Activated T-cell treated with anti-CD3 and anti-CD28 coated beads, Interleukin-2, amount 50 U/mL, for 24 hours (primary cell): ENCODE measurements around the gene TMIE.
"Not testable (repeated sequence)": the region's sequence is repeated elsewhere in the genome, so short reads cannot be mapped to it uniquely, and the experiment has no call there.

Experiments used
- DNase-seq: peaks from one replicate; pipeline ENCODE4 v3.0.0-alpha.2; 2020
- H3K27ac Mint-ChIP-seq: 2 replicates; pipeline ENCODE4 v1.8.0; 2020; ENCODE audit warnings: mild to moderate bottlenecking, mixed read lengths
- H3K27me3 Mint-ChIP-seq: 2 replicates; pipeline ENCODE4 v1.8.0; 2020; ENCODE audit warnings: mixed read lengths
- H3K36me3 Mint-ChIP-seq: 2 replicates; pipeline ENCODE4 v1.8.0; 2020; ENCODE audit warnings: low read depth, mixed read lengths
- H3K4me1 Mint-ChIP-seq: 2 replicates; pipeline ENCODE4 v1.8.0; 2020; ENCODE audit warnings: low read depth, mixed read lengths
- H3K4me3 Mint-ChIP-seq: 2 replicates; pipeline ENCODE4 v1.8.0; 2020; ENCODE audit warnings: mild to moderate bottlenecking, moderate library complexity, mixed read lengths
- H3K9me3 Mint-ChIP-seq: 2 replicates; pipeline ENCODE4 v1.8.0; 2020; ENCODE audit warnings: mixed read lengths

The TMIE gene

GRCh38 chr3:46730819-46731218 lies 29.6 kb downstream of the TMIE start:
- DNase-seq, result no peak
- peaks cover 19% of the 10 kb centered on the region for H3K27me3 Mint-ChIP-seq
- H3K4me3 Mint-ChIP-seq, result no peak overlapping the region
- no peaks in the 10 kb centered on the region for H3K4me1 Mint-ChIP-seq
- no peak overlapping the region for H3K27ac Mint-ChIP-seq
- no peaks in the 10 kb centered on the region for H3K36me3 Mint-ChIP-seq
- H3K9me3 Mint-ChIP-seq, result no peaks in the 10 kb centered on the region

DNA sequence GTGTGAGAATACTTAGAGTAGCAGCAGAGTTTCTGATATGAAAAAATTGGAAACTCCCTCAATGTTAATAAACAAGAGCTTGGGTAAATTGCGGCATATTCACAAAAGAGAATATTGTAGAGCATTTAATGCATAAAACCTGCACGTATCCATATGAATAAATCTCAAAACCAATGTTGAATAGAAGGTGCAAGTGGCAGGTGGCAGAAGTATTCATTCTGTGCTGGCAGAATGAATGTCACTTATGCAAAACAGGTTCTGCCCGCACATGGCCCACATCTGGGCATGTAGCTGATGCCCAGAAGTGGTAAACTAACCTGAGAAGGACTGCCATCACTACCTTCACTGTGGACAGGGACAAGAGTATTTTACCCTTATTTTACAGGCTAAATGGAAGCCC lies 30.6 kb downstream of the TMIE start:
- no peaks in the 10 kb centered on the region for H3K9me3 Mint-ChIP-seq
- no peaks in the 10 kb centered on the region for H3K4me1 Mint-ChIP-seq
- H3K36me3 Mint-ChIP-seq, result no peaks in the 10 kb centered on the region
- no peak for DNase-seq
- no peak overlapping the region for H3K27ac Mint-ChIP-seq
- no peak overlapping the region for H3K4me3 Mint-ChIP-seq
- H3K27me3 Mint-ChIP-seq, result peaks cover 16% of the 10 kb centered on the region

DNA sequence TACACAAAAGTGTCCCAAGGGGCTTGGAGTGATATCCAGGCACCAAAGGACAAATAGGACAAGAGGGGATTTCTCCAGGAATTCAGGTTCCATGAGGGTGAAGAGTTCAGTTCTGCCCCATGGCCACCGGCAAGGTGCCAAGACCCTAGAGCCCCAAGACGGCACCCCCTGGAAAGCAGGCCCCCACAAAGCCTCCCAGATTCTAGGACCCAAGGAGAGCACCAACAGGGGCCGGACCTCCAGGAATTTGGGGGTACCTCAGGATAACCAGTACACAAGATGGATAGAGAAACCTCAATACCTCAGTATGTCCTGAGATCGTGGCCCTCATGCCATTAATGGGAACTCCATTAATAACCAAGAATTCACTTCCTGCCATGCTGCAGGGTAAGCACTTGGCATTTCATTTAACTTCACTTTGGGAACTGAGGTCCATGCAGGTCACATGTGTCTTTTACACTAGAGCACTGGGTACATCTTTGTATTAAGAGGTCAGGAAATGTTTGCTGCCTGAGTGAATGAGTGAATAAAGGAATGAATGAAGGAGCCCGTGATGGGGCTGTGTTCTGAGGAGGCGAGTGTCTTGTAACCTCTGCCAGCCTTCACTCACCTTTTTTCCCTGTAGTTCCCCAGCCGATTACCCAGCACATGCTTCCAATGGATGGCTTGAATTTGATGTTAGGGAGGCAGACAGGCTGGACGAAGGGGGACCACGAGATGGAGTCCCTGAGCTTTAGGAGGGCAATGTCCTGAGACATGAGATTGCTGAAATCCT lies 32.0 kb downstream of the TMIE start:
- DNase-seq, result no peak
- Mint-ChIP-seq H3K9me3 (no peaks in the 10 kb centered on the region), H3K4me1 (no peaks in the 10 kb centered on the region)

GRCh38 chr3:46734773-46735172 lies 33.6 kb downstream of the TMIE start:
- no peak overlapping the region for H3K27ac Mint-ChIP-seq
- no peaks in the 10 kb centered on the region for H3K36me3 Mint-ChIP-seq

More for the DNA sequence above, 32.0 kb downstream of the TMIE start:
- no peak overlapping the region for H3K27ac Mint-ChIP-seq
- H3K27me3 Mint-ChIP-seq, result peaks cover 12% of the 10 kb centered on the region
- no peak overlapping the region for H3K4me3 Mint-ChIP-seq
- no peaks in the 10 kb centered on the region for H3K36me3 Mint-ChIP-seq

GRCh38 chr3:46736006-46736872 lies 35.0 kb downstream of the TMIE start:
- H3K36me3 Mint-ChIP-seq, result no peaks in the 10 kb centered on the region
- no peaks in the 10 kb centered on the region for H3K4me1 Mint-ChIP-seq
- H3K27me3 Mint-ChIP-seq, result peaks cover 7% of the 10 kb centered on the region
- H3K9me3 Mint-ChIP-seq, result no peaks in the 10 kb centered on the region
- H3K27ac Mint-ChIP-seq, result no peak overlapping the region
- DNase-seq, result no peak
- H3K4me3 Mint-ChIP-seq, result no peak overlapping the region

More at GRCh38 chr3:46734773-46735172, 33.6 kb downstream of the TMIE start:
- Mint-ChIP-seq H3K4me3 (no peak overlapping the region), H3K4me1 (no peaks in the 10 kb centered on the region), H3K27me3 (peaks cover 7% of the 10 kb centered on the region), H3K9me3 (no peaks in the 10 kb centered on the region)
- DNase-seq, result no peak

DNA sequence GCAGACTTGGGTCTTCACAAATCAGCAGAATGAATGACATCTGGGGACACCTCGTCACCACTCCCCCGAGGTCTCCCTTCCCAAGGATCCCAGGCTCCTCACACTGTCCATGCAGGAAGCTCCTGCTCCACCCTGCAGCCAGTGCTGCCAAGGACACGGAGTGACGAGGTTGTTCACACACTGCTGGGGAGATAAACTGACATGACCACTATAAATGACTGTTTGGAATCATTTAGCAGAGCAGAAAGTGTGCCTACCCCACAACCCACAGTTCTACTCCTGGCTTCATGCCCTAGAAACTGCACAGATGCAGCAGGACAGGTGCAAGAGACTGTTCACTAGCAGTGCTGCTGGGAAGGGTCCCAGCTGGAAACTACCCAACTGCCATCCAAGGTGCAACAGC lies 36.1 kb downstream of the TMIE start:
- Mint-ChIP-seq H3K27ac (no peak overlapping the region), H3K27me3 (peaks cover 5% of the 10 kb centered on the region), H3K4me3 (no peak overlapping the region), H3K36me3 (no peaks in the 10 kb centered on the region), H3K9me3 (no peaks in the 10 kb centered on the region), H3K4me1 (no peaks in the 10 kb centered on the region)
- no peak for DNase-seq

GRCh38 chr3:46739565-46739964 lies 38.4 kb downstream of the TMIE start:
- not testable (repeated sequence) for H3K27me3 Mint-ChIP-seq, H3K4me1 Mint-ChIP-seq, H3K27ac Mint-ChIP-seq, H3K9me3 Mint-ChIP-seq, H3K36me3 Mint-ChIP-seq, H3K4me3 Mint-ChIP-seq, DNase-seq

DNA sequence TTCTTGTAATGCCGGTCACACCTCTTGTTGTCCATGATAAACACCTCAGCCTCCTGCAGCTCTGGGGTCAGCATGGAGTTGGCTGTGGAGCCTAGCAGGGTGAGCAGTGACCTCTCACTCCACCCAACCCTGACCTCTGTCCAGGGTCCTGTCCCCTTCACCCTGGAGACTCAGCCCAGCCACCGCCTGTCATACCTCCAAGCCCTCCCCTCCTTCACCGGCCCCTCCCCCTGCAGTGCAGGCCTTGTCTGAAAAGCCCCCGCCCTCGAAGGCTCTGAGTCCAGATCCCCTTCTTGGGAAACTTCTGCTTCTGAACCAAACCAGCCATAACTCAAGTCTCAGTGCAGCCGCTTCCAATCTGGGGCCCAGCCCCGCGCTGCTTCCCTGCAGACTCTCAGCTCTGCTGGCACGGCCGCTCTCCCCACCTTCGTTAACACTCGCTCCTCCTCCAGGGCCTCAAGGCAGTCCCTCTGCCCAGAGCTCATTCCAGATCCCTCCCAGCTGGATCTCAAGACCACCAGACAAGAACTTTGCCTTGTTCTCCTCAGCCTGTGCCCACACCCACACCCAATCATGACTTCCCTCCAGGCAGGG lies 41.9 kb downstream of the TMIE start:
- Mint-ChIP-seq H3K27me3 (no peaks in the 10 kb centered on the region), H3K36me3 (no peaks in the 10 kb centered on the region), H3K9me3 (no peaks in the 10 kb centered on the region), H3K27ac (no peak overlapping the region), H3K4me1 (no peaks in the 10 kb centered on the region), H3K4me3 (no peak overlapping the region)
- no peak for DNase-seq

DNA sequence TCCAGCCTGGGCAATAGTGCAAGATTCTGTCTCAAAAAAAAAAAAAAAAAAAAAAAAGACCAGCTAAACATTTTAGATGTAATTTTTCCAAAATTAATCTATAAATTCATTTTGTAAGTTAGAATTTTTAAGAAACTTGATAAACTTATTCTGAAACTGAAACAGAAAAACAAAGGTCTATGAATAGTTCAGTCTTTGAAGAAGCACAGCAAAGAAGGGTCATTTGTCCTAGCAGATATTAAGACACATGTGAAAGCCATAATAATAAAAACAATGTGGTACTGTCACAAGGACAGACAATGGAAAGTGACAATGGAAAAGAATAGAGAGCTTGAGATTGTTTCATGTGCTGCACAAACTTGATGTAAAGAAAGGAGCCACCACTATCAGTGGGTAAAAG lies 45.5 kb downstream of the TMIE start:
- no peak overlapping the region for H3K27ac Mint-ChIP-seq
- no peak overlapping the region for H3K4me3 Mint-ChIP-seq
- H3K4me1 Mint-ChIP-seq, result no peaks in the 10 kb centered on the region
- no peaks in the 10 kb centered on the region for H3K27me3 Mint-ChIP-seq
- no peaks in the 10 kb centered on the region for H3K36me3 Mint-ChIP-seq
- DNase-seq, result no peak
- H3K9me3 Mint-ChIP-seq, result no peaks in the 10 kb centered on the region

DNA sequence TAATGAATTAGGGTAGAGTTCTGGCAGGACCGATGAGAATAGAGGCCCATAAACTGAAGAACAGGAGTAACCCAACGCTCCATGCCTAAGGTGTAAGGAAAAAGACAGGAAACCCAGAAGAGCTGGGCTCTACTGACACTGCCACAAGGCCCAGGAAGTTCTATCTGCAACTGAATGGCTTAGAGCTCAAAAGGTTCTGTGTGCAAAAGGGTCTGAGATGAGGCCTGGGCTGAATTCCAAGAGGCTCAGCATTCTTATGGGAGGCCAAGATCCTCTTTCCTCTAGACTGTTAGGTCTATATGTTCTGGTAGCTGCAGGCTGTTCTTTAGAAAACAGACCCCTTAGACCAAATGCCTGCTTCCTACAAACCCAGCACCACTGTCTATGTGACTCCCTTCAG lies 47.0 kb downstream of the TMIE start:
- H3K27me3 Mint-ChIP-seq, result no peaks in the 10 kb centered on the region
- no peaks in the 10 kb centered on the region for H3K9me3 Mint-ChIP-seq
- peaks cover 5% of the 10 kb centered on the region for H3K4me1 Mint-ChIP-seq
- no peak for DNase-seq
- H3K4me3 Mint-ChIP-seq, result no peak overlapping the region
- H3K36me3 Mint-ChIP-seq, result no peaks in the 10 kb centered on the region
- no peak overlapping the region for H3K27ac Mint-ChIP-seq

DNA sequence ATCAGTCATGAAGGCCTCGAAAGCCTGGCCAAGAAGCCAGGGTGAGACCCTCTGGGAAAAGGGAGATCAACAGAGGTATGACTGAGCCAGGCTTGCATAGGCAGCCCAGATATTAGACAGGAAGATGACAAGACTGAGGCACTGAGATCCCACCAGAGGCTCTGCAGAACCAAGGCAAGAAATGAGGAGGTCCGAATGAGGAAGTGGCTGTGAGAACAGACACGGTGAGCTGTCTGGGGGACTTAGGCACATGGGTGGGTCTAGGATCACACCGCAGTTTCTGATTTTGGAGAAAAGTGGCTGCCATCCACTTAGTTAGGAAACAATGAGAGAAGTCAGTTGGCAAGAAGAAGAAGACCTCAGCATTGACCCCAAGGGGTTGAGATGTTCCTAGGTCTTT lies 47.9 kb downstream of the TMIE start:
- no peak for DNase-seq
- H3K27me3 Mint-ChIP-seq, result no peaks in the 10 kb centered on the region
- no peak overlapping the region for H3K27ac Mint-ChIP-seq
- no peaks in the 10 kb centered on the region for H3K36me3 Mint-ChIP-seq
- H3K9me3 Mint-ChIP-seq, result no peaks in the 10 kb centered on the region
- peaks cover 9% of the 10 kb centered on the region for H3K4me1 Mint-ChIP-seq
- H3K4me3 Mint-ChIP-seq, result no peak overlapping the region

- H3K27me3 Mint-ChIP-seq, result no peaks in the 10 kb centered on the region
- peaks cover 9% of the 10 kb centered on the region for H3K4me1 Mint-ChIP-seq
- no peaks in the 10 kb centered on the region for H3K36me3 Mint-ChIP-seq
- no peaks in the 10 kb centered on the region for H3K9me3 Mint-ChIP-seq
- no peak overlapping the region for H3K27ac Mint-ChIP-seq
- H3K4me3 Mint-ChIP-seq, result no peak overlapping the region
- DNase-seq, result no peak
Observed at GRCh38 chr3:46750555-46751038, 49.4 kb downstream of the TMIE start.

DNA sequence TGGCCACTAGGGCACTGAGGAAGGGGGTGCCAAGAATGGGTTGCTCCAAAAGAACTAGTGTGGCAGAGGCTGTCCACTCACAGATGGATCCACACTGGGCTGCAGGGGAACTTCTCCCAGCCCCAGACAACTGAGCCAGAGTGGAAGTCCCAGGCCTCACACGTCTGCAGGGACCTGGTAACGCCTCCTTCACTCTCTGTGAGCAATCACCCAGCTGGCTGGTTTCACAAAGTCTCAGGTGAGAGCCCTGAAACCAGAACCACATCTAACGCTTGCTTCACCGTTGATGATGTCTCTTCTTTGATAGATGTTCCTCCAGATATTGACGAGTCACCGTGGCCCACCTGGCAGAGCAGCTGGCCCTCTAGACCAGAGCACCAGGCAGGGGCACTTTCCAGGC lies 51.9 kb downstream of the TMIE start:
- not testable (repeated sequence) for H3K27ac Mint-ChIP-seq, H3K9me3 Mint-ChIP-seq, H3K4me3 Mint-ChIP-seq, H3K36me3 Mint-ChIP-seq, H3K27me3 Mint-ChIP-seq, H3K4me1 Mint-ChIP-seq
- DNase-seq, result peak; percentile 42

GRCh38 chr3:46755646-46756045 lies 54.5 kb downstream of the TMIE start:
- Mint-ChIP-seq H3K4me3 (no peak overlapping the region), H3K27me3 (no peaks in the 10 kb centered on the region), H3K27ac (no peak overlapping the region), H3K9me3 (no peaks in the 10 kb centered on the region), H3K4me1 (peaks cover 9% of the 10 kb centered on the region), H3K36me3 (no peaks in the 10 kb centered on the region)
- DNase-seq, result no peak

DNA sequence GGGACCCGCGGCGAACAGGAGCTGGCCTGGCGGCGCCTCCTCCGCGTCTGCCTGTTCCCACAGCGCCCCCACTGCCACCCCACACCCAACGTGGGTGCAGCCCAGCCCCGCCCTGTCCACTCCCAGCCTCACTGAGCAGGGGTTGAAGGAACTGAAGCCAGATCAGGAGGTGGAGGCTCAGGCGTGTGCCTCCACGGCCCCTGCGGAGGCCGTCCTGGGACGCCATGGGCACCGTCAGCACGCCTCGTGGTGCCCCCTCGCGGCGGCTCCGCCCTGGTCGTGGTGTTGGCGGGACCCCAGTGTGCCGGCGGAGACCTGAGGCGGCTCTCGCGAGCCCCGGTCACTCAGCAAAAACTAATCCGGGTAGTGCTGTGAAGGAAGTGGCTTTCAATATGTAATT lies 55.5 kb downstream of the TMIE start:
- no peak for DNase-seq
- peaks cover 9% of the 10 kb centered on the region for H3K4me1 Mint-ChIP-seq
- no peak overlapping the region for H3K27ac Mint-ChIP-seq
- no peaks in the 10 kb centered on the region for H3K36me3 Mint-ChIP-seq
- H3K4me3 Mint-ChIP-seq, result no peak overlapping the region
- no peaks in the 10 kb centered on the region for H3K27me3 Mint-ChIP-seq
- no peaks in the 10 kb centered on the region for H3K9me3 Mint-ChIP-seq
